HCT116 (cell line): ENCODE results near the gene ARFGEF3. TPM values are rescaled to one million over a fixed set of nuclear protein-coding genes. Genes with fewer than 3 reads are reported as not detected.

Experiments used
- ATAC-seq: fragments of 200-7000 bp; cut with Tn5 transposase; 2 replicates; pipeline ENCODE4 v1.9.1; 2020; ENCODE audit warnings: mild to moderate bottlenecking, moderate library complexity
- BruUV-seq: library from RNA; stranded (reverse); fragments of 400-500 nt; replicated peaks from 2 replicates; lab custom pipeline; 2021; lab: Mats Ljungman, UMichigan
- CTCF ChIA-PET: fragments of 300-600 bp; sonication (Branson Sonifier 250); formaldehyde crosslinking; loops from one replicate; lab custom pipeline; 2021; ENCODE audit warnings: antibody characterized with exemption; lab: Charles Lee
- POLR2A ChIA-PET: fragments of 300-600, 350-600 bp; sonication (Branson Sonifier 250); formaldehyde crosslinking; loops from one replicate; lab custom pipeline; 2021; ENCODE audit warnings: antibody characterized with exemption; lab: Charles Lee
- RAD21 ChIA-PET, 2 experiments: fragments of 300-600 bp; sonication (Branson Sonifier 250); formaldehyde crosslinking; loops; one replicate each; lab custom pipeline; 2023; ENCODE audit warnings: low total read pairs in 2 of 2; ENCODE audit not compliant: uncharacterized antibody in 2 of 2, unreplicated experiment in 2 of 2, low non-redundant PET in 1 of 2; lab: Charles Lee
- DNase-seq: peaks from one replicate; pipeline ENCODE4 v3.0.0-alpha.2; 2010; ENCODE audit warnings: low read depth, low spot score
- H2AFZ ChIP-seq: fragments of 200-600 bp; shearing (Covaris generic), sonication (generic); 2 replicates; pipeline ENCODE4 v1.6.1; 2017; ENCODE audit warnings: low read depth, mixed run types, mixed read lengths, antibody characterized with exemption, low read length; ENCODE audit not compliant: poor library complexity, severe bottlenecking
- H3K27ac ChIP-seq: 2 replicates; pipeline ENCODE4 v1.5.1; 2012; ENCODE audit warnings: low read depth, low read length
- H3K27me3 ChIP-seq: fragments of 200-600 bp; sonication (generic); 2 replicates; pipeline ENCODE4 v1.6.1; 2016; ENCODE audit warnings: mixed run types, low read length, mixed read lengths; ENCODE audit not compliant: insufficient read depth
- H3K36me3 ChIP-seq, 2 experiments: fragments of 200-500 bp in 1 of 2; fragments of 200-600 bp in 1 of 2; sonication (Bioruptor generic) in 1 of 2; sonication (generic) in 1 of 2; 2 replicates each; pipeline versions ENCODE4 v1.5.1 to v1.6.1; 2014 to 2016; ENCODE audit warnings: low read length in 2 of 2, inconsistent platforms in 1 of 2, mixed read lengths in 1 of 2, mixed run types in 1 of 2; ENCODE audit not compliant: insufficient read depth in 2 of 2, control insufficient read depth in 1 of 2
- H3K4me1 ChIP-seq, 2 experiments: fragments of 200-600 bp in 1 of 2; sonication (generic) in 1 of 2; 2 replicates each; pipeline versions ENCODE4 v1.5.1 to v1.6.1; 2012 to 2017; ENCODE audit warnings: low read length in 2 of 2, inconsistent platforms in 1 of 2, mild to moderate bottlenecking in 1 of 2, mixed read lengths in 1 of 2, mixed run types in 1 of 2, moderate library complexity in 1 of 2; ENCODE audit not compliant: insufficient read depth in 2 of 2, control insufficient read depth in 1 of 2
- H3K4me2 ChIP-seq: fragments of 200-600 bp; sonication (generic); 2 replicates; pipeline ENCODE4 v1.6.1; 2017; ENCODE audit warnings: mixed run types, low read length, mixed read lengths
- H3K4me3 ChIP-seq, 2 experiments: fragments of 200-600 bp in 1 of 2; sonication (generic) in 1 of 2; replicated peaks in 1 of 2; 2 replicates each; pipeline ENCODE4 v1.5.1; 2011 to 2016; ENCODE audit warnings: low read length in 2 of 2, control low read depth in 1 of 2, low read depth in 1 of 2, mild to moderate bottlenecking in 1 of 2, mixed read lengths in 1 of 2, mixed run types in 1 of 2
- H3K79me2 ChIP-seq: fragments of 200-600 bp; sonication (generic); 2 replicates; pipeline ENCODE4 v1.6.1; 2017; ENCODE audit warnings: mild to moderate bottlenecking, mixed run types, low read length, moderate library complexity, mixed read lengths; ENCODE audit not compliant: insufficient read depth
- H3K9ac ChIP-seq: fragments of 200-600 bp; sonication (generic); 2 replicates; pipeline ENCODE4 v1.6.1; 2016; ENCODE audit warnings: low read length, mixed read lengths
- H3K9me2 ChIP-seq: fragments of 200-600 bp; sonication (generic), shearing (Covaris generic); 2 replicates; pipeline ENCODE4 v1.6.1; 2017; ENCODE audit warnings: mixed run types, mild to moderate bottlenecking, moderate library complexity; ENCODE audit not compliant: insufficient read depth
- H3K9me3 ChIP-seq, 2 experiments: fragments of 200-500 bp in 1 of 2; fragments of 200-600 bp in 1 of 2; sonication (Bioruptor generic) in 1 of 2; sonication (generic) in 1 of 2; 2 replicates each; pipeline ENCODE4 v1.6.1; 2014 to 2017; ENCODE audit warnings: low read length in 2 of 2, mixed read lengths in 2 of 2, inconsistent platforms in 1 of 2, low read depth in 1 of 2, mild to moderate bottlenecking in 1 of 2, mixed run types in 1 of 2, moderate library complexity in 1 of 2; ENCODE audit not compliant: control insufficient read depth in 1 of 2, insufficient read depth in 1 of 2
- H4K20me1 ChIP-seq: fragments of 200-600 bp; sonication (generic), shearing (Covaris generic); 2 replicates; pipeline ENCODE4 v1.6.1; 2017; ENCODE audit warnings: mixed run types, mild to moderate bottlenecking, moderate library complexity; ENCODE audit not compliant: insufficient read depth
- ATF3 ChIP-seq: IDR thresholded peaks from 2 replicates; pipeline ENCODE4 v1.6.1; 2012
- CBX3 ChIP-seq: IDR thresholded peaks from 2 replicates; pipeline ENCODE4 v1.6.1; 2012; ENCODE audit warnings: low read depth
- EGR1 ChIP-seq: IDR thresholded peaks from 2 replicates; pipeline ENCODE4 v1.6.1; 2012; ENCODE audit warnings: low read depth
- ELF1 ChIP-seq: IDR thresholded peaks from 2 replicates; pipeline ENCODE4 v1.6.1; 2012; ENCODE audit warnings: low read depth, borderline replicate concordance
- JUND ChIP-seq: IDR thresholded peaks from 2 replicates; pipeline ENCODE4 v1.6.1; 2012
- POLR2A ChIP-seq: IDR thresholded peaks from 2 replicates; pipeline ENCODE4 v1.7.0; 2011; ENCODE audit warnings: borderline replicate concordance; ENCODE audit not compliant: insufficient read depth, insufficient read length; ENCODE audit errors: extremely low read depth
- POLR2AphosphoS5 ChIP-seq: IDR thresholded peaks from 2 replicates; pipeline ENCODE4 v1.6.1; 2011; ENCODE audit warnings: mild to moderate bottlenecking, low read depth, low read length, moderate library complexity
- RAD21 ChIP-seq: IDR thresholded peaks from 2 replicates; pipeline ENCODE4 v1.6.1; 2012; ENCODE audit warnings: low read depth, mild to moderate bottlenecking
- SIN3A ChIP-seq: IDR thresholded peaks from 2 replicates; pipeline ENCODE4 v1.6.1; 2012; ENCODE audit warnings: low read depth
- SP1 ChIP-seq: IDR thresholded peaks from 2 replicates; pipeline ENCODE4 v1.6.1; 2012; ENCODE audit warnings: low read depth
- SRF ChIP-seq: IDR thresholded peaks from 2 replicates; pipeline ENCODE4 v1.6.1; 2012; ENCODE audit warnings: low read depth
- TCF7L2 ChIP-seq: IDR thresholded peaks from 2 replicates; pipeline ENCODE4 v1.7.0; 2011; ENCODE audit warnings: borderline replicate concordance, inconsistent platforms; ENCODE audit not compliant: insufficient read depth, insufficient read length; ENCODE audit errors: extremely low read depth
- YY1 ChIP-seq: IDR thresholded peaks from 2 replicates; pipeline ENCODE4 v1.6.1; 2011; ENCODE audit warnings: low read length, low read depth, moderate library complexity, mild to moderate bottlenecking; ENCODE audit not compliant: insufficient replicate concordance; ENCODE audit errors: extremely low read depth
- ZBTB33 ChIP-seq: IDR thresholded peaks from 2 replicates; pipeline ENCODE4 v1.6.1; 2011; ENCODE audit warnings: mild to moderate bottlenecking, low read length, moderate library complexity; ENCODE audit not compliant: insufficient replicate concordance; ENCODE audit errors: extremely low read depth
- ZFX ChIP-seq: fragments of 450-650 bp; IDR thresholded peaks from 2 replicates; pipeline ENCODE4 v1.6.1; 2017
- ZNF274 ChIP-seq: fragments of 200-500 bp; sonication (Bioruptor generic); IDR thresholded peaks from 2 replicates; pipeline ENCODE4 v1.6.1; 2014; ENCODE audit warnings: mild to moderate bottlenecking, low read depth, low read length, inconsistent platforms
- intact Hi-C: fragments of 100-400 bp; cut with micrococcal nuclease; formaldehyde crosslinking; loops from 2 replicates; pipeline ENCODE4 v1.10.0; 2022
- total RNA-seq: library from RNA; stranded (reverse); gene quantifications from one replicate; pipeline ENCODE4 v1.2.1, GENCODE V29; 2021; ENCODE audit not compliant: unreplicated experiment
- TF ChIP-seq, protein P1 (sequence below): IDR thresholded peaks from 2 replicates; pipeline ENCODE4 v1.6.1; 2012; ENCODE audit warnings: low read depth

The ARFGEF3 gene
- total RNA-seq, 1 experiment from 2014 or later: 3.8 TPM

DNA sequence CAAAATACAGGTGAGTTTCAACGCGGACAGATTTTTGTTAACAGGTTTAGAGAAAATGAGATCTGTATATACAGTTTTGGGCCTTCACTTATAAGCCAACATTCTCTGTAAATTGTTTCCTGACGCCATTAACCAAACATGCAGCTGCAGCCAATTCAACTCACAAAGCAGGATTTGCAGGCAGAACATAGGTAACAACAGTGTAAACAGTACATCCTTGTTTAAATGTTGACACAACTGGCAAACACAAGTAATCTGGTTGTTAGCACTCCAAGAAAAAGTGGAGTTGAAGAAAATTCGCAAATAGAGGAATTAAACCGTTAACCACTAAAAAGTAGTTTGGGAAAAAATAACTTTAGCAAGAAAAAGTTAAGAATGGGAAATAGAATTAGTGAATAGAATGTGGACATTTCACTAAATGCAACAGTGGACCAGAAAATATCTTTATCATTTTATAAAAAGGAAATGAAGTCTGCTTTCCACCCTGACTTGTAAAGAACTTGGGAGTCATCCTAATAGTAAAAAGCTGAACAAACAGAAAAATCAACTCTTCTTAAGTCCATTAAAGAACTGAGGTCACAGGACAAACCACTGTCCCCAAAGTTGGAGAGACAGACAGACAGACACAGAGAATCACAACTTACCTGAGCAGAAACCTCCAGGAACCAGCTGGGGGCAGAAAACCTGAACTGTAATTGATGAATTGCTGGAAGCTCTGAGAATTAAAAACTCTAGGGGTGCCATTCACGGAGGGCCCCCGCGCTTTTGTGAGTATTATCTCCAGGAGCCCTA, 226.0 kb downstream of the ARFGEF3 start:
- H3K9me2 ChIP-seq: no peaks in the 10 kb centered on the region
- no TSS peak for BruUV-seq
- H3K4me3 ChIP-seq: no peak overlapping the region
- H3K36me3 ChIP-seq: no peaks in the 10 kb centered on the region
- ATAC-seq: no peak
- TF ChIP-seq SP1 (no peak), ZFX (no peak), JUND (no peak), POLR2AphosphoS5 (no peak), SIN3A (no peak), EGR1 (no peak), ATF3 (no peak), YY1 (no peak), SRF (no peak), POLR2A (no peak), ZNF274 (no peak), CBX3 (no peak), ELF1 (no peak), ZBTB33 (no peak), RAD21 (no peak), TCF7L2 (no peak)
- TF ChIP-seq, protein P1, sequence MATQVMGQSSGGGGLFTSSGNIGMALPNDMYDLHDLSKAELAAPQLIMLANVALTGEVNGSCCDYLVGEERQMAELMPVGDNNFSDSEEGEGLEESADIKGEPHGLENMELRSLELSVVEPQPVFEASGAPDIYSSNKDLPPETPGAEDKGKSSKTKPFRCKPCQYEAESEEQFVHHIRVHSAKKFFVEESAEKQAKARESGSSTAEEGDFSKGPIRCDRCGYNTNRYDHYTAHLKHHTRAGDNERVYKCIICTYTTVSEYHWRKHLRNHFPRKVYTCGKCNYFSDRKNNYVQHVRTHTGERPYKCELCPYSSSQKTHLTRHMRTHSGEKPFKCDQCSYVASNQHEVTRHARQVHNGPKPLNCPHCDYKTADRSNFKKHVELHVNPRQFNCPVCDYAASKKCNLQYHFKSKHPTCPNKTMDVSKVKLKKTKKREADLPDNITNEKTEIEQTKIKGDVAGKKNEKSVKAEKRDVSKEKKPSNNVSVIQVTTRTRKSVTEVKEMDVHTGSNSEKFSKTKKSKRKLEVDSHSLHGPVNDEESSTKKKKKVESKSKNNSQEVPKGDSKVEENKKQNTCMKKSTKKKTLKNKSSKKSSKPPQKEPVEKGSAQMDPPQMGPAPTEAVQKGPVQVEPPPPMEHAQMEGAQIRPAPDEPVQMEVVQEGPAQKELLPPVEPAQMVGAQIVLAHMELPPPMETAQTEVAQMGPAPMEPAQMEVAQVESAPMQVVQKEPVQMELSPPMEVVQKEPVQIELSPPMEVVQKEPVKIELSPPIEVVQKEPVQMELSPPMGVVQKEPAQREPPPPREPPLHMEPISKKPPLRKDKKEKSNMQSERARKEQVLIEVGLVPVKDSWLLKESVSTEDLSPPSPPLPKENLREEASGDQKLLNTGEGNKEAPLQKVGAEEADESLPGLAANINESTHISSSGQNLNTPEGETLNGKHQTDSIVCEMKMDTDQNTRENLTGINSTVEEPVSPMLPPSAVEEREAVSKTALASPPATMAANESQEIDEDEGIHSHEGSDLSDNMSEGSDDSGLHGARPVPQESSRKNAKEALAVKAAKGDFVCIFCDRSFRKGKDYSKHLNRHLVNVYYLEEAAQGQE: no peak
- no peaks in the 10 kb centered on the region for H3K27me3 ChIP-seq
- no peak for DNase-seq
- CTCF ChIA-PET: interaction anchor here (1.0 kb wide), 1 partner anchor 16 kb away, joined by 3 read pairs; the partner anchor contains the start of gene HEBP2
- no peak overlapping the region for H3K9ac ChIP-seq
- POLR2A ChIA-PET: no interaction called here
- H2AFZ ChIP-seq: peak overlapping the region; percentile 45
- no peak overlapping the region for H3K27ac ChIP-seq
- H3K4me2 ChIP-seq: no peak overlapping the region
- H3K79me2 ChIP-seq: no peaks in the 10 kb centered on the region
- H4K20me1 ChIP-seq: no peaks in the 10 kb centered on the region
- intact Hi-C loops: no loop called here
- no peaks in the 10 kb centered on the region for H3K9me3 ChIP-seq
- H3K4me1 ChIP-seq: peaks cover 0 to 5% of the 10 kb centered on the region in 2 experiments; a peak in 1 of 4 replicates
- RAD21 ChIA-PET: no interaction called here
